Activated CD4-positive, alpha-beta memory T cell treated with anti-CD3 and anti-CD28 coated beads, Interleukin-2, amount 10 ng/mL, durations not matched to agents 7 days and 5 days (primary cell): ENCODE results near the gene PDE2A. TPM values are rescaled to one million over a fixed set of nuclear protein-coding genes. Genes with fewer than 3 reads are reported as not detected.

Experiments used
- CTCF ChIA-PET: fragments of 350-600 bp; sonication (Branson Sonifier 250); formaldehyde crosslinking; loops from one replicate; lab custom pipeline; 2021; ENCODE audit warnings: antibody characterized with exemption, inconsistent platforms; lab: Charles Lee
- POLR2A ChIA-PET: fragments of 350-600 bp; sonication (Branson Sonifier 250); formaldehyde crosslinking; loops from one replicate; lab custom pipeline; 2021; ENCODE audit warnings: antibody characterized with exemption; lab: Charles Lee
- DNase-seq: peaks from one replicate; pipeline ENCODE4 v3.0.0-alpha.2; 2020
- H3K27ac Mint-ChIP-seq: one replicate; pipeline ENCODE4 v1.8.0; 2021; ENCODE audit warnings: mild to moderate bottlenecking, mixed read lengths
- H3K27me3 Mint-ChIP-seq: one replicate; pipeline ENCODE4 v1.8.0; 2021; ENCODE audit warnings: mixed read lengths
- H3K36me3 Mint-ChIP-seq: one replicate; pipeline ENCODE4 v1.8.0; 2021; ENCODE audit warnings: low read depth, mixed read lengths
- H3K4me1 Mint-ChIP-seq: one replicate; pipeline ENCODE4 v1.8.0; 2021; ENCODE audit warnings: mixed read lengths
- H3K4me3 Mint-ChIP-seq: one replicate; pipeline ENCODE4 v1.8.0; 2021; ENCODE audit warnings: mild to moderate bottlenecking, mixed read lengths
- H3K9me3 Mint-ChIP-seq: one replicate; pipeline ENCODE4 v1.8.0; 2021; ENCODE audit warnings: mixed read lengths
- total RNA-seq, 2 experiments: library from RNA; stranded (reverse); gene quantifications; one replicate each; pipeline ENCODE4 v1.2.3, GENCODE V29; 2021

Gene PDE2A
- total RNA-seq, 2 experiments from 2014 or later = 0.93 to 1.8 TPM

DNA sequence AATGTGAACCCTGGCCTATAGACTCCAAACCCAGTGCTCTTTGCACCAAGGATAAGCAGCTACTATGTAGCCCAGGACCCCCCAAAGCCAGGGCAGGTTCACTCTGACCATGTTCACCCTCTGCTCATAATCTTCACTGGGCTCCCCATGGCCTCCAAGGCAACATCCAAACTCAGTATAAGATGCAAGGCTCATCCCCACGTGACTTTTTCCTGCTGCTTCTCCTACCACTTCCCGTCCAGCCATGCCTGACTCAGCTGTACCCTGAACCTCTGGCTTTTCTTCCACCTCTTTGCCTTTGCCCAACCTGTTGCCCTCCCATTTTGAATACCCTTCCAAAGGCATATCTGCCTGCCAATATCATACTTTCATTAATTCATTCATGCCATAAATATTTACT, 27.8 kb downstream of the PDE2A start:
- DNase-seq = no peak
- Mint-ChIP-seq H3K36me3 (no peaks in the 10 kb centered on the region), H3K4me3 (no peak overlapping the region), H3K4me1 (peaks cover 8% of the 10 kb centered on the region), H3K9me3 (no peaks in the 10 kb centered on the region), H3K27me3 (no peaks in the 10 kb centered on the region), H3K27ac (no peak overlapping the region)
- ChIA-PET POLR2A (interaction anchor here (0.5 kb wide), 1 partner anchor 162 kb away, joined by 3 read pairs; no protein-coding TSS in a partner anchor), CTCF (interaction anchor here (1.0 to 1.3 kb wide), 2 partner anchors 47 to 57 kb away, joined by 3 to 4 read pairs; no protein-coding TSS in a partner anchor)

GRCh38 chr11:72646024-72646423, 28.2 kb downstream of the PDE2A start:
- DNase-seq = no peak
- no peak overlapping the region for H3K4me3 Mint-ChIP-seq
- CTCF ChIA-PET = interaction anchor here (1.0 to 1.3 kb wide), 2 partner anchors 47 to 57 kb away, joined by 3 to 4 read pairs; no protein-coding TSS in a partner anchor
- H3K36me3 Mint-ChIP-seq = no peaks in the 10 kb centered on the region
- no peaks in the 10 kb centered on the region for H3K27me3 Mint-ChIP-seq
- no peak overlapping the region for H3K27ac Mint-ChIP-seq
- POLR2A ChIA-PET = interaction anchor here (0.5 kb wide), 1 partner anchor 163 kb away, joined by 3 read pairs; no protein-coding TSS in a partner anchor
- peaks cover 8% of the 10 kb centered on the region for H3K4me1 Mint-ChIP-seq
- no peaks in the 10 kb centered on the region for H3K9me3 Mint-ChIP-seq

GRCh38 chr11:72643547-72643946, 30.7 kb downstream of the PDE2A start:
- ChIA-PET POLR2A (no interaction called here), CTCF (interaction anchor here (0.6 to 3.2 kb wide), 6 partner anchors 14 to 320 kb away, joined by 3 to 29 read pairs (median 4); no protein-coding TSS in a partner anchor)
- Mint-ChIP-seq H3K27me3 (peaks cover 3% of the 10 kb centered on the region), H3K4me3 (peak overlapping the region; percentile 11), H3K27ac (no peak overlapping the region), H3K4me1 (peaks cover 8% of the 10 kb centered on the region), H3K36me3 (no peaks in the 10 kb centered on the region), H3K9me3 (no peaks in the 10 kb centered on the region)
- no peak for DNase-seq

DNA sequence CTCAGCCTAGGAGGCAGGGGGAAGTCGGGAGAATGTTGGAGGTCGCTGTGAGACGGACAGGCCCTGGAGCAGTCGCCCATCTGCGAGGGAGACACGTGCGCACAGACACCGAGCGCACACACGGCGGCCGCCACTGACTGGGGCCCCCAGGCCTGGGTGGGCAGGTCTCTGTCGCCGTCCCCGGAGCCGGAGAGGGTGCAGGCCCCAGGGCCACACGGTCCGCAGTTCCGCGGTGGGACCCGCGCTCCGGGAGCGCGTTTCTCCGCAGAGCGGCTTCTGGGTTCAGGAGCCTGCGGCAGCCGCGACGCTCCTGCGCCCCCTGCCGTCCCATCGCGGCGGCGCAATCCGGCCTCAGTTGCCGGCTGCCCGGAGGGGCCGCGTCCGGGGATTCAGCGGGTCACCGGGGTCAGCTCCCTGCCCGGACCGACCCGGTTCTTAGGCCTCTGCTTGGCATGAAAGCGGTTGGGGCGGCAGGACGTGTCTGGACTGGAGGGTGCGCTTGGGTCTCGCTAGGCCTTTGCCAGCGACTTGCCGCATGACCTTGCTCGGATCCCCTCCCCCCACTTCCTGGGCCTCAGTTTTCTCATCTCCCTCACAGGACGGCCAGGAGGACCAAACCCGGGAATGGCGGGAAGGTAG, 31.2 kb downstream of the PDE2A start:
- Mint-ChIP-seq H3K9me3 (no peaks in the 10 kb centered on the region), H3K27ac (no peak overlapping the region), H3K36me3 (no peaks in the 10 kb centered on the region), H3K4me3 (no peak overlapping the region), H3K4me1 (peaks cover 8% of the 10 kb centered on the region), H3K27me3 (peaks cover 4% of the 10 kb centered on the region)
- POLR2A ChIA-PET = no interaction called here
- CTCF ChIA-PET = interaction anchor here (0.7 to 3.2 kb wide), 7 partner anchors 14 to 172 kb away, joined by 3 to 29 read pairs (median 5); no protein-coding TSS in a partner anchor
- peak; percentile 66 for DNase-seq

DNA sequence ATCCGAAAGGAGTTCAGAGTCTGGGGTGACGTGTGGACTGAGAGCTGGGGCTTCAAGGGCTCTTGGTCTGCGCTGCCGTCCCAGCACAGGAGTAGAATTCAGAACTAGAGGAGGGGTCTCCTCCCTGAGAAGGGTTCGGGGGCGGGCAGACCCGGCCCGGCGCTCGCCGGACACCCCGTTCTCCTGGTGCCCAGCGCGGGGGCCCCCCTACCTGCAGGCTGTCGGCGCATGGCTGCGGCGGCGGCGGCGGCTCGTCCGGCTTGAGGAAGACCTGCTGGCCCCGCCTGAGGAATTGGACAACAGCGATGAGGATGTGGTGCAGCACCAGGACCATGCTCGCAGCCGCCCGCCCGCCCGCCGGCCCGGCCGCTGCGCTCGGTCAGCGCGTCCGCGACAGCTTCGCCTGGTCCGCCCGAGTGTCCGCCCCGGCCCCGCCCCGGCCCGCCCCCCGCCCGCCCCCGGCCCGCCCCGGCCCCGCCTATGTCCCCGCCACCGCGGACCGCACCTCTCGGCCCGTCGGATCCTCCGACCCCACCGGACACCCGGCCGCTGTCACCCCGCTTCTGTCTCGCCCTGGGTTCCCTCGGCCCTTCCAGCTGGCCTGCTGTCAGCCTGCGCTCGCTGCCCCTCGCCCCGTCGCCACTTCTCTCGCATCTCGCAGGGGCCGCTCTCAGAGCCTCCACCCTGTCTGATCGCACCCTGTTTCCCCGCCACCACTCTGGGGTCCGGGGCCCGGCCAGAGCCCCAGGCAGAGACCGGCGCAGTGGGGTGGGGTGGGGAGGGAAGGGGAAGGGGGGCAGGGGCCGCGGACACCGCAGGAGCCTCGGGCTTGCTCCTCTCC, 32.0 kb downstream of the PDE2A start:
- no peak overlapping the region for H3K27ac Mint-ChIP-seq
- no peaks in the 10 kb centered on the region for H3K36me3 Mint-ChIP-seq
- H3K4me1 Mint-ChIP-seq = peaks cover 8% of the 10 kb centered on the region
- DNase-seq = peak; percentile 22
- CTCF ChIA-PET = interaction anchor here (0.8 to 3.2 kb wide), 7 partner anchors 13 to 171 kb away, joined by 3 to 29 read pairs (median 5); no protein-coding TSS in a partner anchor
- no peak overlapping the region for H3K4me3 Mint-ChIP-seq
- no peaks in the 10 kb centered on the region for H3K9me3 Mint-ChIP-seq
- POLR2A ChIA-PET = no interaction called here
- peaks cover 8% of the 10 kb centered on the region for H3K27me3 Mint-ChIP-seq

- H3K27me3 Mint-ChIP-seq = peaks cover 13% of the 10 kb centered on the region
- ChIA-PET CTCF (interaction anchor here (1.2 to 1.3 kb wide), 2 partner anchors 27 to 55 kb away, joined by 3 to 8 read pairs; no protein-coding TSS in a partner anchor), POLR2A (no interaction called here)
- H3K36me3 Mint-ChIP-seq = no peaks in the 10 kb centered on the region
- H3K4me1 Mint-ChIP-seq = peaks cover 8% of the 10 kb centered on the region
- no peak for DNase-seq
- no peak overlapping the region for H3K4me3 Mint-ChIP-seq
- H3K27ac Mint-ChIP-seq = no peak overlapping the region
- H3K9me3 Mint-ChIP-seq = no peaks in the 10 kb centered on the region
These were observed 32.6 kb downstream of the PDE2A start for GRCh38 chr11:72641522-72642042.

DNA sequence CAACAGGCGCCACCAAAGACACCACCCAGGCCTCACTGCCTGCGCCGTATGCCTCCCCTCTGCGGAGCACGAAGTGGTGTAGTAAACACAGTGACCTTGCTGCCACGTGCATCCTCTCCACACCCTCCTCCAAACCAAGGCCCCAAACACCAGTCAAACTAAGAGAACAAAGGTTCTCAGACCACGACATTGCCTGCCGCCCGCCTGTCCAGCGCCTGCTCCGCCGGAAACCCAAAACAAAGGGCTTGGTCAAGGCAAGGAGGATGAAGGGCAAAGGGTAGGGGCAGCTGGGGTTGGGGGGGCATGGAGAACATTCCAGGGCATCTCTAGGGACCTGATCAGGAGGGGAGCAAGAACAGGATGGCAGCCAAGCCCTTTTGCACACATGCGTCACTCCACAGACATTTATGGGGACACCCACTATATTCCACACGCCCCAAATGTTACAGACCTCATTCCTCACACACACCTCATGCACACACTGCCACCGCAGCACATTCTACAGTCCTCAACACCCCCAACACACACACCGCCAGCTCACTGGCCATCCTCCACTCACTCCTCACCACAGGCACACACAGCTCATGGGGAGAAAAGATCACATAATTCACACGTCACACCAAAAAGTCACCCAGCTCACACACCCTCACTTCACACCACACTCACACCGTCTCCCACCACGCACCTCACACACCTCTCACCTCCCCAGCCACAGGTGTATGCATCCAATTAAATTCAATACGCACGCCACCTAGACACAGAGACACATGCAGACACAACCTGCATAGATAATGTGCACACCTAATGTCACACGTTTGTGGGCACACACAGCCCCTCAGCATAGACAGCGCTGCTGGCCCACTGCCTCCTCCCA, 34.5 kb downstream of the PDE2A start:
- H3K36me3 Mint-ChIP-seq = no peaks in the 10 kb centered on the region
- POLR2A ChIA-PET = no interaction called here
- no peak overlapping the region for H3K4me3 Mint-ChIP-seq
- CTCF ChIA-PET = interaction anchor here (1.8 kb wide), 1 partner anchor 44 kb away, joined by 5 read pairs; no protein-coding TSS in a partner anchor
- peaks cover 18% of the 10 kb centered on the region for H3K27me3 Mint-ChIP-seq
- no peak overlapping the region for H3K27ac Mint-ChIP-seq
- no peaks in the 10 kb centered on the region for H3K9me3 Mint-ChIP-seq
- no peak for DNase-seq
- peaks cover 8% of the 10 kb centered on the region for H3K4me1 Mint-ChIP-seq

- Mint-ChIP-seq H3K27me3 (peaks cover 21% of the 10 kb centered on the region), H3K27ac (no peak overlapping the region), H3K36me3 (no peaks in the 10 kb centered on the region), H3K4me1 (peaks cover 2% of the 10 kb centered on the region), H3K4me3 (no peak overlapping the region), H3K9me3 (no peaks in the 10 kb centered on the region)
- no peak for DNase-seq
- CTCF ChIA-PET = interaction anchor here (0.7 to 2.0 kb wide), 5 partner anchors 29 to 167 kb away, joined by 3 to 5 read pairs (median 4); no protein-coding TSS in a partner anchor
- POLR2A ChIA-PET = no interaction called here
These were observed 36.3 kb downstream of the PDE2A start for GRCh38 chr11:72637926-72638325.

DNA sequence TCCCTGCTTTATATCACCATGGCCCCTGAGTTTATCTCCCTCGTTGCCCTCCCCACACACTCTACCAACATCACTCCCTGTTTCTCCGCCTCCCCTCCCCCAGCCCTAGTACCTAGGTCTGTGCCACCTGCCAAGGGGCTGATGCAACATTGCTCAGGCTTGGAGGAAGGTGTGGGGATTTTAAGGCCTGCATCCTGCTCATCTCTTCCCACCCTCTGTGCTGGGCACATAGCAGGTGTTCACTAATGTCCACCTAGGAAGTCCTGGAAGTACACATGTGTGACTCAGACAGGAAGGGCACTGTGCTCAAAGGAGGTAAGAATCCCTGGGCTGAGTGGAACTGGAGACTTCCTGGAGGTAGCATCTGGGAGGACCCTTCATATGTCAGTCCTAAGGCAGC, 37.0 kb downstream of the PDE2A start:
- POLR2A ChIA-PET = no interaction called here
- DNase-seq = no peak
- peaks cover 21% of the 10 kb centered on the region for H3K27me3 Mint-ChIP-seq
- H3K27ac Mint-ChIP-seq = no peak overlapping the region
- CTCF ChIA-PET = interaction anchor here (0.7 to 2.0 kb wide), 3 partner anchors 51 to 166 kb away, joined by 3 to 5 read pairs (median 4); no protein-coding TSS in a partner anchor
- H3K4me3 Mint-ChIP-seq = no peak overlapping the region
- no peaks in the 10 kb centered on the region for H3K9me3 Mint-ChIP-seq
- no peaks in the 10 kb centered on the region for H3K36me3 Mint-ChIP-seq
- no peaks in the 10 kb centered on the region for H3K4me1 Mint-ChIP-seq

DNA sequence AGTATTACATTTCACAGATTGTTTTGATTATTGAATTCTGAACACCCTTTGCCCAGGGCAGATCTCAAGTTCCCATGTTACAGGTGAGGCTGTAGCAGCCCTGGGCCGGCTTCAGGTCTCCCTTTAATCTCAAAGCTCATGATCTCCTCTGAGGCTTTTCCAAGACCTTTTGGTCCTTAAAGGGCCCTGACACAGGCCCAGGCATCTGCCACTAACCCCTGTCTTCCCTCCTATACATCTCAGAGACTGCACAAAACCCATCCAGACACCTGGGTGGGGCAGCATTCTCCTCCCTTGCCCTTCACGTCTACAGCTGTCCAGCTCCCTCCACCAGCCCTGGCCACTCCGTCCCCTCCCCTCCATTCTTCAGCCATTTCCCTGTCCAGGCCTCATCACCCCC, 37.8 kb downstream of the PDE2A start:
- no peaks in the 10 kb centered on the region for H3K4me1 Mint-ChIP-seq
- H3K4me3 Mint-ChIP-seq = no peak overlapping the region
- POLR2A ChIA-PET = interaction anchor here (0.7 to 1.2 kb wide), 2 partner anchors 14 to 25 kb away, joined by 3 read pairs; no protein-coding TSS in a partner anchor

GRCh38 chr11:72635933-72636332, 38.3 kb downstream of the PDE2A start:
- no peaks in the 10 kb centered on the region for H3K36me3 Mint-ChIP-seq
- DNase-seq = no peak
- H3K9me3 Mint-ChIP-seq = no peaks in the 10 kb centered on the region
- H3K4me3 Mint-ChIP-seq = no peak overlapping the region
- ChIA-PET POLR2A (interaction anchor here (0.7 to 1.2 kb wide), 2 partner anchors 14 to 25 kb away, joined by 3 read pairs; no protein-coding TSS in a partner anchor), CTCF (interaction anchor here (1.0 to 2.1 kb wide), 6 partner anchors 9 to 165 kb away, joined by 3 to 9 read pairs (median 4); no protein-coding TSS in a partner anchor)
- no peaks in the 10 kb centered on the region for H3K4me1 Mint-ChIP-seq
- peaks cover 21% of the 10 kb centered on the region for H3K27me3 Mint-ChIP-seq
- H3K27ac Mint-ChIP-seq = no peak overlapping the region

More for the DNA sequence above, 37.8 kb downstream of the PDE2A start:
- H3K36me3 Mint-ChIP-seq = no peaks in the 10 kb centered on the region
- CTCF ChIA-PET = interaction anchor here (0.7 to 2.1 kb wide), 4 partner anchors 15 to 165 kb away, joined by 3 to 9 read pairs (median 6); no protein-coding TSS in a partner anchor
- no peak overlapping the region for H3K27ac Mint-ChIP-seq
- no peak for DNase-seq
- no peaks in the 10 kb centered on the region for H3K9me3 Mint-ChIP-seq
- peaks cover 21% of the 10 kb centered on the region for H3K27me3 Mint-ChIP-seq
